H1 (cell line): ENCODE data around the gene BIRC5. TPM values are rescaled to one million over a fixed set of nuclear protein-coding genes. Genes with fewer than 3 reads are reported as not detected.

Experiments used
- CEBPB ChIP-seq: IDR thresholded peaks from 2 replicates; pipeline ENCODE4 v1.6.1; 2012; ENCODE audit warnings: low read depth, low read length
- KDM1A ChIP-seq: fragments of 200-600, 300-600 bp; sonication (generic); IDR thresholded peaks from 2 replicates; pipeline ENCODE4 v1.7.1; 2016; ENCODE audit warnings: mild to moderate bottlenecking, low read length, borderline replicate concordance
- POLR2AphosphoS5 ChIP-seq: IDR thresholded peaks from 2 replicates; pipeline ENCODE4 v1.6.1; 2011; ENCODE audit warnings: low read depth, low read length
- RBBP5 ChIP-seq: IDR thresholded peaks from 2 replicates; pipeline ENCODE4 v1.7.1; 2012; ENCODE audit warnings: low read depth, mild to moderate bottlenecking, inconsistent platforms, low read length, moderate library complexity, borderline replicate concordance
- RXRA ChIP-seq: IDR thresholded peaks from 2 replicates; pipeline ENCODE4 v1.6.1; 2011; ENCODE audit warnings: low read depth, mild to moderate bottlenecking, low read length, moderate library complexity; ENCODE audit not compliant: insufficient read depth
- USF2 ChIP-seq: IDR thresholded peaks from 2 replicates; pipeline ENCODE4 v1.6.1; 2011; ENCODE audit warnings: low read length, improper control_type of control experiment
- ZNF274 ChIP-seq: IDR thresholded peaks from 2 replicates; pipeline ENCODE4 v1.7.0; 2012; ENCODE audit warnings: low read length, borderline replicate concordance; ENCODE audit errors: extremely low read depth
- polyA plus RNA-seq, 7 experiments: library from polyadenylated mRNA; depleted of rRNA in 3 of 7; stranded (reverse) in 5 of 7; unstranded in 2 of 7; fragments of >200 nt in 5 of 7; fragments of 200-250 nt in 2 of 7; gene quantifications; 1 replicate in 5 of 7; 2 replicates in 1 of 7; 4 replicates in 1 of 7; pipeline versions ENCODE4 v1.2.1 to v1.2.3, GENCODE V29; 2011 to 2013; ENCODE audit warnings: missing spikeins in 2 of 7, mixed read lengths in 2 of 7
- total RNA-seq: library from RNA; stranded (reverse); fragmentation: NEBNext Ultra II Directional; extraction: Animal tissue kit (Norgen Biotek cat#: 25700); gene quantifications from 2 replicates; pipeline ENCODE4 v1.2.1, GENCODE V29; 2021
- TF ChIP-seq, protein P1 (sequence below): fragments of 300-600 bp; sonication (generic); IDR thresholded peaks from 2 replicates; pipeline ENCODE4 v1.7.1; 2012; ENCODE audit warnings: low read length, moderate library complexity, mild to moderate bottlenecking, inconsistent platforms; ENCODE audit not compliant: insufficient replicate concordance
- TF ChIP-seq, protein P2 (sequence below): IDR thresholded peaks from 2 replicates; pipeline ENCODE4 v1.6.1; 2011; ENCODE audit warnings: low read depth, mild to moderate bottlenecking, low read length; ENCODE audit not compliant: insufficient read depth

The BIRC5 gene
- total and polyA plus RNA-seq, 2 of the 8 experiments (the other 6 are each of a cell fraction or from before 2014, with no cell fraction given), result 42.2 to 108 TPM

DNA sequence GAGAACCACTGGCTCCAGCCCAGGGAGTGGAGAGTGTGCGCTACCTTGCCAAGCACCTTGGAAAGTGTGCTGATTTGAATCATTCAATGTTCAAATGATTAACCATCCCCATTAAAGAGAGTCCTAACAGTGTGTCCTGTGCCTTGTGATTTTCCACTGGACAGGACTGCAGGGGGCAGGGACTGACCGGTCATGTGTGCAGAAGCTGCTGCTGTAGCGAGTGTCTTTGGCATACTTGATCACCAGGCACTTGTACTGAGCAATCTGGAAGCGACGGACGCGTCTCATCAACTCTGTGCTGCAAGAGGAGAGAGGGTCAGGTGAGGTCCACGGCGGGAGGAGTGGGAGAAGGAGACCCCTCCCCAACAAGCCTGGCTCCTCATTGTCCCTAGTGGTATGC is 29.2 kb upstream of the BIRC5 start (continued):
- TF ChIP-seq, protein P1, sequence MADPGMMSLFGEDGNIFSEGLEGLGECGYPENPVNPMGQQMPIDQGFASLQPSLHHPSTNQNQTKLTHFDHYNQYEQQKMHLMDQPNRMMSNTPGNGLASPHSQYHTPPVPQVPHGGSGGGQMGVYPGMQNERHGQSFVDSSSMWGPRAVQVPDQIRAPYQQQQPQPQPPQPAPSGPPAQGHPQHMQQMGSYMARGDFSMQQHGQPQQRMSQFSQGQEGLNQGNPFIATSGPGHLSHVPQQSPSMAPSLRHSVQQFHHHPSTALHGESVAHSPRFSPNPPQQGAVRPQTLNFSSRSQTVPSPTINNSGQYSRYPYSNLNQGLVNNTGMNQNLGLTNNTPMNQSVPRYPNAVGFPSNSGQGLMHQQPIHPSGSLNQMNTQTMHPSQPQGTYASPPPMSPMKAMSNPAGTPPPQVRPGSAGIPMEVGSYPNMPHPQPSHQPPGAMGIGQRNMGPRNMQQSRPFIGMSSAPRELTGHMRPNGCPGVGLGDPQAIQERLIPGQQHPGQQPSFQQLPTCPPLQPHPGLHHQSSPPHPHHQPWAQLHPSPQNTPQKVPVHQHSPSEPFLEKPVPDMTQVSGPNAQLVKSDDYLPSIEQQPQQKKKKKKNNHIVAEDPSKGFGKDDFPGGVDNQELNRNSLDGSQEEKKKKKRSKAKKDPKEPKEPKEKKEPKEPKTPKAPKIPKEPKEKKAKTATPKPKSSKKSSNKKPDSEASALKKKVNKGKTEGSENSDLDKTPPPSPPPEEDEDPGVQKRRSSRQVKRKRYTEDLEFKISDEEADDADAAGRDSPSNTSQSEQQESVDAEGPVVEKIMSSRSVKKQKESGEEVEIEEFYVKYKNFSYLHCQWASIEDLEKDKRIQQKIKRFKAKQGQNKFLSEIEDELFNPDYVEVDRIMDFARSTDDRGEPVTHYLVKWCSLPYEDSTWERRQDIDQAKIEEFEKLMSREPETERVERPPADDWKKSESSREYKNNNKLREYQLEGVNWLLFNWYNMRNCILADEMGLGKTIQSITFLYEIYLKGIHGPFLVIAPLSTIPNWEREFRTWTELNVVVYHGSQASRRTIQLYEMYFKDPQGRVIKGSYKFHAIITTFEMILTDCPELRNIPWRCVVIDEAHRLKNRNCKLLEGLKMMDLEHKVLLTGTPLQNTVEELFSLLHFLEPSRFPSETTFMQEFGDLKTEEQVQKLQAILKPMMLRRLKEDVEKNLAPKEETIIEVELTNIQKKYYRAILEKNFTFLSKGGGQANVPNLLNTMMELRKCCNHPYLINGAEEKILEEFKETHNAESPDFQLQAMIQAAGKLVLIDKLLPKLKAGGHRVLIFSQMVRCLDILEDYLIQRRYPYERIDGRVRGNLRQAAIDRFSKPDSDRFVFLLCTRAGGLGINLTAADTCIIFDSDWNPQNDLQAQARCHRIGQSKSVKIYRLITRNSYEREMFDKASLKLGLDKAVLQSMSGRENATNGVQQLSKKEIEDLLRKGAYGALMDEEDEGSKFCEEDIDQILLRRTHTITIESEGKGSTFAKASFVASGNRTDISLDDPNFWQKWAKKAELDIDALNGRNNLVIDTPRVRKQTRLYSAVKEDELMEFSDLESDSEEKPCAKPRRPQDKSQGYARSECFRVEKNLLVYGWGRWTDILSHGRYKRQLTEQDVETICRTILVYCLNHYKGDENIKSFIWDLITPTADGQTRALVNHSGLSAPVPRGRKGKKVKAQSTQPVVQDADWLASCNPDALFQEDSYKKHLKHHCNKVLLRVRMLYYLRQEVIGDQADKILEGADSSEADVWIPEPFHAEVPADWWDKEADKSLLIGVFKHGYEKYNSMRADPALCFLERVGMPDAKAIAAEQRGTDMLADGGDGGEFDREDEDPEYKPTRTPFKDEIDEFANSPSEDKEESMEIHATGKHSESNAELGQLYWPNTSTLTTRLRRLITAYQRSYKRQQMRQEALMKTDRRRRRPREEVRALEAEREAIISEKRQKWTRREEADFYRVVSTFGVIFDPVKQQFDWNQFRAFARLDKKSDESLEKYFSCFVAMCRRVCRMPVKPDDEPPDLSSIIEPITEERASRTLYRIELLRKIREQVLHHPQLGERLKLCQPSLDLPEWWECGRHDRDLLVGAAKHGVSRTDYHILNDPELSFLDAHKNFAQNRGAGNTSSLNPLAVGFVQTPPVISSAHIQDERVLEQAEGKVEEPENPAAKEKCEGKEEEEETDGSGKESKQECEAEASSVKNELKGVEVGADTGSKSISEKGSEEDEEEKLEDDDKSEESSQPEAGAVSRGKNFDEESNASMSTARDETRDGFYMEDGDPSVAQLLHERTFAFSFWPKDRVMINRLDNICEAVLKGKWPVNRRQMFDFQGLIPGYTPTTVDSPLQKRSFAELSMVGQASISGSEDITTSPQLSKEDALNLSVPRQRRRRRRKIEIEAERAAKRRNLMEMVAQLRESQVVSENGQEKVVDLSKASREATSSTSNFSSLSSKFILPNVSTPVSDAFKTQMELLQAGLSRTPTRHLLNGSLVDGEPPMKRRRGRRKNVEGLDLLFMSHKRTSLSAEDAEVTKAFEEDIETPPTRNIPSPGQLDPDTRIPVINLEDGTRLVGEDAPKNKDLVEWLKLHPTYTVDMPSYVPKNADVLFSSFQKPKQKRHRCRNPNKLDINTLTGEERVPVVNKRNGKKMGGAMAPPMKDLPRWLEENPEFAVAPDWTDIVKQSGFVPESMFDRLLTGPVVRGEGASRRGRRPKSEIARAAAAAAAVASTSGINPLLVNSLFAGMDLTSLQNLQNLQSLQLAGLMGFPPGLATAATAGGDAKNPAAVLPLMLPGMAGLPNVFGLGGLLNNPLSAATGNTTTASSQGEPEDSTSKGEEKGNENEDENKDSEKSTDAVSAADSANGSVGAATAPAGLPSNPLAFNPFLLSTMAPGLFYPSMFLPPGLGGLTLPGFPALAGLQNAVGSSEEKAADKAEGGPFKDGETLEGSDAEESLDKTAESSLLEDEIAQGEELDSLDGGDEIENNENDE, result no peak
- TF ChIP-seq POLR2AphosphoS5 (no peak; the same call in 1 of the 2 replicates), CEBPB (no peak), USF2 (no peak), RBBP5 (no peak), ZNF274 (no peak), RXRA (no peak), KDM1A (no peak)
- TF ChIP-seq, protein P2, sequence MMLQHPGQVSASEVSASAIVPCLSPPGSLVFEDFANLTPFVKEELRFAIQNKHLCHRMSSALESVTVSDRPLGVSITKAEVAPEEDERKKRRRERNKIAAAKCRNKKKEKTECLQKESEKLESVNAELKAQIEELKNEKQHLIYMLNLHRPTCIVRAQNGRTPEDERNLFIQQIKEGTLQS, result no peak
